Karpas-422 (cell line): ENCODE results near the gene FPGS. TPM values are rescaled to one million over a fixed set of nuclear protein-coding genes. Genes with fewer than 3 reads are reported as not detected.

Source experiments
- DNase-seq: peaks from one replicate; pipeline ENCODE4 v3.0.0-alpha.2; 2015
- H2AFZ ChIP-seq: fragments of 200-600 bp; sonication (generic); 2 replicates; pipeline ENCODE4 v1.6.1; 2014; ENCODE audit warnings: antibody characterized with exemption, low read length, mixed read lengths
- H3K27ac ChIP-seq: fragments of 200-600 bp; sonication (generic); 2 replicates; pipeline ENCODE4 v1.5.1; 2014; ENCODE audit warnings: mild to moderate bottlenecking, low read length, moderate library complexity
- H3K27me3 ChIP-seq: fragments of 200-600 bp; sonication (generic); 2 replicates; pipeline ENCODE4 v1.6.1; 2014; ENCODE audit warnings: low read length, mixed read lengths
- H3K36me3 ChIP-seq: fragments of 200-600 bp; sonication (generic); 2 replicates; pipeline ENCODE4 v1.6.1; 2014; ENCODE audit warnings: low read length, mixed read lengths; ENCODE audit not compliant: insufficient read depth
- H3K4me1 ChIP-seq: fragments of 200-600 bp; sonication (generic); 2 replicates; pipeline ENCODE4 v1.6.1; 2014; ENCODE audit warnings: mild to moderate bottlenecking, low read length, mixed read lengths
- H3K4me2 ChIP-seq: fragments of 200-600 bp; sonication (generic); 2 replicates; pipeline ENCODE4 v1.6.1; 2014; ENCODE audit warnings: low read length, low read depth, mild to moderate bottlenecking; ENCODE audit not compliant: poor library complexity, severe bottlenecking
- H3K4me3 ChIP-seq: fragments of 200-600 bp; sonication (generic); 2 replicates; pipeline ENCODE4 v1.5.1; 2014; ENCODE audit warnings: mild to moderate bottlenecking, antibody characterized with exemption, low read length, mixed read lengths
- H3K79me2 ChIP-seq: fragments of 200-600 bp; sonication (generic); 2 replicates; pipeline ENCODE4 v1.6.1; 2014; ENCODE audit warnings: mild to moderate bottlenecking, low read length, mixed read lengths
- H3K9ac ChIP-seq: fragments of 200-600 bp; sonication (generic); 2 replicates; pipeline ENCODE4 v1.6.0; 2014; ENCODE audit warnings: low read length
- H3K9me2 ChIP-seq: fragments of 200-600 bp; sonication (generic), shearing (Covaris generic); replicated peaks from 2 replicates; pipeline ENCODE4 v1.6.0; 2014; ENCODE audit warnings: mild to moderate bottlenecking, low read length, moderate library complexity; ENCODE audit not compliant: insufficient read depth
- H3K9me3 ChIP-seq: fragments of 300-700, 200-600 bp; sonication (generic); 2 replicates; pipeline ENCODE4 v1.6.1; 2014; ENCODE audit warnings: low read length, mixed read lengths
- H4K20me1 ChIP-seq: fragments of 200-600 bp; sonication (generic); 2 replicates; pipeline ENCODE4 v1.6.1; 2014; ENCODE audit warnings: mild to moderate bottlenecking, antibody characterized with exemption, low read length, low read depth; ENCODE audit not compliant: insufficient read depth
- total RNA-seq: library from RNA; depleted of rRNA; stranded (reverse); fragments of >200 nt; shearing (Covaris generic); gene quantifications from 2 replicates; pipeline ENCODE4 v1.2.3, GENCODE V29; 2014; ENCODE audit warnings: low replicate concordance

FPGS gene
- total RNA-seq, 1 experiment from 2014 or later = 41.9 TPM

DNA sequence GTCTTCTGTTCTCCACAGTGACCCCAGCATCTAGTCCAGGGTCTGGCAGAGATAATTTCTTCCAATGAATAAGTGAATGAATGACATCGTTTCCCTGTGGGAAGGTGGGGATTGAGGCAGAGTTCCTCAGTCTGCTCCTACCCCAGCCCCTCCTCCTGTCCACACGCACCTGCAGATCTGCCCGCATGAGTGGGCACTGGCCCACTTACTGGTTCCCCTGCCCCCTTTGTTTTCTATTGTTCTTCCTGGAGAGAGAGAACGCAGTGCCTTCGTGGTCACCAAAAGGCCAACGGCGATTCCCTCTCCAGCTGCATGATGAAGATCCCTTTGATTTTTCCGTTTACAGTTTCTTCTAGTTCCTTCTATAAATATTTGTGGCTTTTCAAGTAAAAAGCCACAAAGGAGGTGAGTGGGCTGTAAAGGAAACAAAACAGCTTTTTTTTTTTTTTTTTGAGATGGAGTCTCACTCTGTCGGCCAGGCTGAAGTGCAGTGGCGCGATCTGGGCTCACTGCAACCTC, 5.8 kb upstream of the FPGS start:
- H3K4me1 ChIP-seq = peaks cover 3% of the 10 kb centered on the region
- H3K27me3 ChIP-seq = no peaks in the 10 kb centered on the region
- no peak overlapping the region for H3K4me3 ChIP-seq
- 0 out of 2 replicates have a peak, but pooled peaks cover 10% of the 10 kb centered on the region for H4K20me1 ChIP-seq
- no peak overlapping the region for H2AFZ ChIP-seq
- H3K9me3 ChIP-seq = no peaks in the 10 kb centered on the region
- no peak overlapping the region for H3K4me2 ChIP-seq
- no peaks in the 10 kb centered on the region for H3K79me2 ChIP-seq
- H3K36me3 ChIP-seq = peaks cover 5% of the 10 kb centered on the region; the same call in 1 of the 2 replicates
- DNase-seq = no peak
- no peak overlapping the region for H3K27ac ChIP-seq
- H3K9me2 ChIP-seq = no peaks in the 10 kb centered on the region
- no peak overlapping the region for H3K9ac ChIP-seq

DNA sequence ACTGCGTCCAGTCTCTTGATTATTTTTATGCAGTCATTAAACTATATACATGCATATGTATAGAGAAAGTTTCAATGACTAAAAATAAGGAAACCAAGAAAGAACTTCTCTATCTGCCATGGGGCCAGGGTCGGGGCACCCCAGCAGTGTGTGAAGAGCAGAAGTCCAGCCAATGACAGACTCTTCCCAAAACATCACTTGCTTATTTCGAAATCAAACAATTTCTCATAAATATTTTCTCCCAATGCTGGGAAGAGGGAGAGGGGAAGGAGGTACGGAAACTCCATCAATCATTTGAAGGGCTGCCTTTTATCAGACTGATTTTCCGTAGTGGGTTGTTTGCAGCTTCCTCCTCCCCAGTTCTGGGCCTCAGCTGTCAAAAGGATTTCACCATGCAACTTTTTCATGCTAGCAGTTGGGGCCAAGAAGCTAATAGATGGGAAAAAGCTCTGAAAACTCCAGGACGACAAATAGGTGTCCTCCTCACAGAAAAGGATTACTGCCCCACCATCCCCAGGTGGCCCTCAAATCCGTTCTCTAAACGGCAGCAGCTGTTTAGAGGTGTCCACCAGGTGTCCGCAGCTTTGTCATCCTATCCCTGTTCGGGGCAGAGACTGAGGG, 617 bp upstream of the FPGS start:
- Histone ChIP-seq H3K4me1 (peaks cover 19% of the 10 kb centered on the region), H3K27me3 (no peaks in the 10 kb centered on the region), H2AFZ (peak overlapping the region; percentile 88; the same call in 1 of the 2 replicates)

DNA sequence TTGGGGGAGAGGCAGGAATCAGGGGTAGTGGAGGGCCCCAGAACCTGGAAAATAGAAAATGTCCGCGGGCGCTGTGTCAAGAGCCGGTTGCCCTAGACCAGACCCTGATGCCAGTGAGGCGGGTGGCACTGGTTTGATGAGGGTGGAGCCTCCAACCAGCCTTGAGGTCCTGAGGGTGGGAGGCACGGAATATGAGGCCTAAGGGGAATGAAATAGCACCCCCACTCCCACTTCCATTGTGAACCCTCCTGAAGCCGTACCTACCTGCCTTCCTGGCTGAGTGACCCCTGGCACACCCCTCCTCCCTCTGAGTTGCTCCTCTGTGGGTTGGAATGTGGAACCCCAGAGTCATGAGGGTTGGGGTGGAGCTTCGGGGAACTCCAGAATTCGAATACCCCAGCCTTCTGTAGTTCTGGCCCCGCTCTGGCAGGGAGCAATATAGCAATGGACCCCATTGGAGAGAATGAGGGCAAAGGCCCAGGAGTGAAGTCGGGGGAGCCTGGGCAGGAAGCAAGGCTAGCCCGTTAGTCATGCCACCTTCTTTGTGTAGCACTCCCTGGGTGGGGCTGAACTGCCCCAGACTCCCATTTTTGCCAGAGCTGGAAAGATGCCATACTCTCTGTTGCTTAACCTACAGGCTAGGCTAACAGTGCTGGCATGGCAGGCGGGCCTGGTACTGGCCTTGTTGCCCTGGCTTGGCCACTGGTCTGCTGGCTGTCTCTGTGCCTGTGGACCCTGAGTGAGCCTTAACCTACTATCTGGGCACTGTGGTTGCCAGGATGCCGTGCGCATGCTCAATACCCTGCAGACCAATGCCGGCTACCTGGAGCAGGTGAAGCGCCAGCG, 1.0 kb downstream of the FPGS start:
- Histone ChIP-seq H3K9ac (peak overlapping the region; percentile 100), H2AFZ (no peak overlapping the region), H3K4me2 (peak overlapping the region; percentile 89), H3K4me1 (peaks cover 19% of the 10 kb centered on the region), H3K9me3 (no peaks in the 10 kb centered on the region), H3K9me2 (no peaks in the 10 kb centered on the region), H3K36me3 (peaks cover 10% of the 10 kb centered on the region), H3K79me2 (peaks cover 28% of the 10 kb centered on the region), H3K27ac (peak overlapping the region; percentile 78), H3K27me3 (no peaks in the 10 kb centered on the region), H4K20me1 (peaks cover 6% of the 10 kb centered on the region; the same call in 1 of the 2 replicates), H3K4me3 (peak overlapping the region; percentile 100)
- peak; percentile 62 for DNase-seq

More for the DNA sequence above, 617 bp upstream of the FPGS start:
- Histone ChIP-seq H3K4me3 (peak overlapping the region; percentile 66), H3K79me2 (peaks cover 28% of the 10 kb centered on the region), H3K36me3 (peaks cover 6% of the 10 kb centered on the region; the same call in 1 of the 2 replicates), H3K27ac (peak overlapping the region; percentile 39), H3K4me2 (peak overlapping the region; percentile 91), H3K9me3 (no peaks in the 10 kb centered on the region), H3K9me2 (no peaks in the 10 kb centered on the region), H3K9ac (peak overlapping the region; percentile 76), H4K20me1 (peaks cover 6% of the 10 kb centered on the region; the same call in 1 of the 2 replicates)
- no peak for DNase-seq

DNA sequence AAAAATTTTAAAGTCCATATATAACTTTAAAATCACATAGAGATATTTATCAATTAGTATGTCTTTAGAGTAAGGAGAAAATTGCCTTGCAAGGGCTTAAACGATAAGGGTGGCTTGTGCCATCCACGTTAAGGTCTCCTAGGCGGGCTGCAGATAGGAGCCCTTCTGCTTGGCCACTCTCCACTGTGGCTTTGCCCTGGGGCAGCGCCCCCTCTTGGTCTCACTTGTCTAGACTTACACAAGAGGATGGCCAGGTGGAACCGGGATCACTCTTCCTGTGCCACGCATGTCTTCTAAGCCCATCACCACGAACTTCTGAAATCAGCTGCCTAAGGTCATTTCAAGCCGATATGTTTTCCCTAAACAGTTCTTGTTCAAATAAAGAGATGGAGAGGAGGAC, 2.9 kb downstream of the FPGS start:
- Histone ChIP-seq H3K36me3 (peaks cover 24% of the 10 kb centered on the region), H2AFZ (no peak overlapping the region), H3K4me3 (no peak overlapping the region), H3K9me3 (no peaks in the 10 kb centered on the region), H3K4me1 (peaks cover 19% of the 10 kb centered on the region), H3K27ac (no peak overlapping the region), H3K79me2 (peaks cover 30% of the 10 kb centered on the region), H4K20me1 (peaks cover 6% of the 10 kb centered on the region; the same call in 1 of the 2 replicates), H3K4me2 (no peak overlapping the region), H3K27me3 (no peaks in the 10 kb centered on the region), H3K9me2 (no peaks in the 10 kb centered on the region), H3K9ac (no peak overlapping the region)
- no peak for DNase-seq

DNA sequence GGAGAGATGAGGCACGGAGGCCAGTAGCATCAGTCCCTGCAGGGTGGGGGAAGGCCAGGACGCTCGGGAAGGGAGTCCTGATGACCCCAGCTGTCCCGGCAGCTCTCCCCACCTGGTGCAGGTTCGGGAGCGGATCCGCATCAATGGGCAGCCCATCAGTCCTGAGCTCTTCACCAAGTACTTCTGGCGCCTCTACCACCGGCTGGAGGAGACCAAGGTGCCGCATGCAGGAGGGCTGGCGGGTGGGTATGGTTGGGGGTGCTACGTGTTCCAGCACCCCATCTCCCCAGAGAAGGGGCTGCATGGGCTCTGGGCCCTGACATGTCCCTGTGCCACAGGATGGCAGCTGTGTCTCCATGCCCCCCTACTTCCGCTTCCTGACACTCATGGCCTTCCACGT, 4.2 kb downstream of the FPGS start:
- Histone ChIP-seq H3K4me2 (no peak overlapping the region), H3K27me3 (no peaks in the 10 kb centered on the region), H4K20me1 (peaks cover 6% of the 10 kb centered on the region; the same call in 1 of the 2 replicates), H3K9me2 (no peaks in the 10 kb centered on the region), H3K4me3 (no peak overlapping the region), H3K9me3 (no peaks in the 10 kb centered on the region), H3K4me1 (peaks cover 17% of the 10 kb centered on the region), H3K36me3 (peaks cover 24% of the 10 kb centered on the region), H2AFZ (no peak overlapping the region), H3K9ac (no peak overlapping the region), H3K79me2 (peaks cover 30% of the 10 kb centered on the region), H3K27ac (no peak overlapping the region)
- DNase-seq = no peak

DNA sequence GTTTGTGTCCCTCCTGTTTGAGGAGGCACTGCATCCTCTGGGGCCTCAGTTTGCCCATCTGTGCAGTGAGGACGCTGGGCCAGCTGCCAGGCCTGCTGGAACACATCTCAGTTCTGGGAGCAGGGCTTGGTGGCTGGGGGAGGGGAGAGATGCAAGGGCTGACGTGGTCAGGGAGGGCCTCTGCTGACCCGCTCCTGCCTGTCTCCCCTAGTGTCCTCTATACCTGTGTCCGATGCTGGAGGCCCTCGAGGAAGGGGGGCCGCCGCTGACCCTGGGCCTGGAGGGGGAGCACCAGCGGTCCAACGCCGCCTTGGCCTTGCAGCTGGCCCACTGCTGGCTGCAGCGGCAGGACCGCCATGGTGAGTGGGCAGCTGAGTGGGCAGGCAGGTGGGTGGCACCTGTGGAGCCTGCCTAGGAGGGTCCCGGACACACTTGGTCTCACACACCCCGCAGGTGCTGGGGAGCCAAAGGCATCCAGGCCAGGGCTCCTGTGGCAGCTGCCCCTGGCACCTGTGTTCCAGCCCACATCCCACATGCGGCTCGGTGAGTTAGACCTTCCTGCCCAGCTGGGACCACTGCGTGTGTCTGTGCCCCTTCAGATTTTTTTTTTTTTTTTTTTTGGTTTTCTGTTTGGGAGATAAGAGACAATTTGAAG, 5.8 kb downstream of the FPGS start:
- Histone ChIP-seq H3K79me2 (peaks cover 24% of the 10 kb centered on the region), H3K27ac (no peak overlapping the region), H3K9me2 (no peaks in the 10 kb centered on the region), H3K4me3 (no peak overlapping the region), H3K9me3 (no peaks in the 10 kb centered on the region), H3K9ac (no peak overlapping the region), H3K4me2 (no peak overlapping the region), H2AFZ (no peak overlapping the region), H3K4me1 (peaks cover 10% of the 10 kb centered on the region), H3K36me3 (peaks cover 29% of the 10 kb centered on the region), H4K20me1 (peaks cover 6% of the 10 kb centered on the region; the same call in 1 of the 2 replicates), H3K27me3 (no peaks in the 10 kb centered on the region)
- no peak for DNase-seq

DNA sequence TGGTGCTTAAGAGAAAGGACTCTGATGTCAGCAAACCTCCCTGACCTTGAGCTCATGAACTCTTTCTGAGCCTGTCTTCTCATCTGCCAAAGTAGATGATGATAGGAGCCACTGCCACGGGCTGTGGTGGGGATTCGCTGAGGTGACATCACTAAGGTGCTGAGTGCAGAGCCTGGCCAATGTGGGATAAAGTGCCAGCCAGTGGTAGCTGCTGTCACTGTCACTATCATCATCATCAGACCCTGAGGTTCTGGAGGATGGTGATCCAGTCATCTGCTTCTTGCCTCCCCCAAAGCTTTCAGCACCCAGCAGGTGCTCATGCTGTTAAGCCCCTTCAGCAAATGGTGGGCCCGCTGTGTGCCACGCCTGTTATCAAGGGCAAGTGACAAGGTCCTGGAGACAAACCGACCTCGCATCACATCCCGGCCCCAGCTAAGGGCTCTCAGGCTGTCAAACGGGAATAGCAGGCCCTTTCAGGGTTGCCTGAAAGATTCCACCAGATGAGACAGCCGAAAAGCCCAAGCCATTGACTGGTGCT, 6.4 kb downstream of the FPGS start:
- Histone ChIP-seq H3K27ac (no peak overlapping the region), H2AFZ (no peak overlapping the region), H3K27me3 (no peaks in the 10 kb centered on the region), H3K36me3 (peaks cover 29% of the 10 kb centered on the region), H3K4me3 (no peak overlapping the region), H3K4me2 (no peak overlapping the region), H3K9me2 (no peaks in the 10 kb centered on the region), H3K9me3 (no peaks in the 10 kb centered on the region), H3K79me2 (peaks cover 18% of the 10 kb centered on the region), H3K4me1 (peaks cover 6% of the 10 kb centered on the region), H4K20me1 (peaks cover 1% of the 10 kb centered on the region; the same call in 1 of the 2 replicates), H3K9ac (no peak overlapping the region)
- no peak for DNase-seq
